GM18507 (cell line): Measurements from ENCODE around the gene PID1.
"Not testable (repeated sequence)": the region's sequence is repeated elsewhere in the genome, so short reads cannot be mapped to it uniquely, and the experiment has no call there.

Experiments
- DNase-seq: peaks from one replicate; pipeline ENCODE4 v3.0.0; 2011; ENCODE audit warnings: low read depth; ENCODE audit not compliant: insufficient read length; ENCODE audit errors: extremely low spot score
- FAIRE-seq: peaks from 2 replicates; lab custom pipeline; 2011; peaks lifted over from hg19 to GRCh38; lab: Jason Lieb, UNC

PID1 gene

DNA sequence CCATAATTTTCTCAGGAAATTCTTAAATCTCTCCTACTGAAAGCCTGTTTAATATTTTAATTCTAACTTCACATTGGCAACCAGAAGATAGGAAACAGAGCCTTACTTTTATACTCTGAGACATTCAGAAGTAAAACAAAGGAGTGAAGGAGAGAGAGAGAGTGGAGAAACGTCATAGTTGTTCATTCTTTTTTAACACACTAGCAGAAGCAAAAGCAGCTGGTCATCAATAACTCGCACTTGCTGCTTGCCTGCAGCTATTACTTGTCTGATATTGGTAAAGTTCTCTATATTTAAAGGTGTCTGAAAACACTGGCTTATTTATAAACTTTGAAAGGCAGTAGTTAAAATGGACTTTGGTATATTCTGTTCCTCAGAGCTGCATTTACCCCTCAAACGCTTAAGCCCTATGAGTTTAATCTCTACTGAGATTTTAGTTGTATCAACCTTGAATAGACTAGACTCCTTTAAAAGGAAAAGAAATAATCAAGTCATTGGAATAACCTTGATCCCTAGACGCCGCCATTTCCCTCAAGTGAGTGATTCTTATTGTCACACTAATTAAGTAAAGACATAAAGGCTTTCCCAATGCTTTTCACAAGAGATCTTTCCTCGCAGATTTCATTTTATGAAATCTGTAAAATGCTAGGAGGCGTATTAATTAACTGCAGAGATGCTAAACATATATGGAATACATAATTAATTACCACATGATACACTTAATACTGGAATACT lies 182.0 kb downstream of the PID1 start:
- no peak for DNase-seq
- FAIRE-seq = no peak

- FAIRE-seq = no peak
- DNase-seq = no peak
These were observed 182.6 kb downstream of the PID1 start for GRCh38 chr2:229088517-229088913.

DNA sequence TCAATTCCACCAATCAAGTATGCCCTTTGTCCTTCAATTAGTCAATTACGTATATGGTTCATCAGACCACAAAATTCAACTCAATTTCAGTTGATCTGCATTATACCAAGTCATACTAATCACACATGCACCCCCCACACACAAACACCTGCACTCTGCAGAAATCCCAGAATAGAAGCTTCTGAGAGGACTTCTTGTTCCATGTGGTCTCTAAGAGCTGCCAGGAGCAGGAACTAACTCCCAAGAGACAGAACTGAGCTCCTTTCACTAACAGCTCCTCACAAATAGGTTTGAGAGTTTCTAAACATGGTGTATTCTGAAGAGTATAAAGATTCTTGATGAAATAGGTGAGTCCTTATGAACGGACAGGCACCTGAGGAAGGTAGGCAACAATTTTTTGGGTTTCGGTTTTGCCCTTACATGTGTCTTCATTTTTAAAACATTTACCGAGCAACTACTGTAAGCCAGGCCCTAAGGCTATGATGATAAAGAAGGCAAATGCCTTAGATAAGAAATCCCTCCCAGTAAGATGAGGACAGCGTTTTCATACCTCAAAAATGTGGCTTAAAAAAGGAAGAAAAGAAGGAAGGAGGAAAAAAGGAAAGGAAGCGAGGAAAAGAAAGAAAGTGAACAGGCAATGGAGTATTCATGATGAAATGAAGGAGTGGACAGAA lies 183.1 kb downstream of the PID1 start:
- no peak for FAIRE-seq

DNA sequence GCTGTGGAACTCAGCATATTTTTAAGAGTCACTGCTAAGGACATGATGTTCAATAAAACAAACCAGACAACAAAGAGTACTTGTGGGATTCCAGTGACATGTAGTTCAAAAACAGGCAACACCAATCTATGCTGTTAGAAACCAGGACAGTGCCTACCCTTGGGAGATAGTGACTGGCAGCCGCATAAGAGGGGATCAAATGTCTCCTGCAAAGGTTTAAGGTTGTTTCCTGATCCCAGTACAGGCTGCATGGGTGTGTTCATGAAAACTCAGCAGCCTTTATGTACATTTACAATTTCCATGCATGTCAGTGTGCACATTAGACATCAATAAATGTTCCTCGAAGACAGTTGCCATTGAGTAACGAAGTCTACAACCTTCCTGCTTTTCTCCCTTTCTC lies 183.8 kb downstream of the PID1 start:
- FAIRE-seq = no peak
- no peak for DNase-seq

More for the DNA sequence above, 183.1 kb downstream of the PID1 start:
- no peak for DNase-seq

GRCh38 chr2:229085439-229085838 lies 185.6 kb downstream of the PID1 start:
- FAIRE-seq = no peak
- no peak for DNase-seq

DNA sequence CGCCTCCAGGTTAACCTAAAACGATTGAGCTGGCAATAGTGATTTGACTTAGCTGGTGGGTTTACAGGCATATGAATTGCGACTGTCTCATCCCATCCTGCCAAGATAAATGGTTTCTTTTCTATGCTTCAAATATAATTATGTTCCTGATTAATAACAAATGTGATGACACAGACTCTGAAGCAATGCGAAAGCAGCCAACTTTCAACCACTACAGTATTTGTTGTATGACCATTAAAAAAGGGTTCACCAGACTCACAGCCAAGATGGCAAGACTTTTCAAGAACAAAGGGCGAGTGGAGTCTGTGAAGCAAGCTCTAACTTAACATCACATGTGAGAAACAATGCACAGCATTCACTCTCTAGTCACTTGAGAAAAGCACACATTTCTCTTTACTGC lies 186.6 kb downstream of the PID1 start:
- DNase-seq = no peak
- FAIRE-seq = no peak

GRCh38 chr2:229083606-229084340 lies 187.3 kb downstream of the PID1 start:
- FAIRE-seq (no peak), DNase-seq (no peak)

DNA sequence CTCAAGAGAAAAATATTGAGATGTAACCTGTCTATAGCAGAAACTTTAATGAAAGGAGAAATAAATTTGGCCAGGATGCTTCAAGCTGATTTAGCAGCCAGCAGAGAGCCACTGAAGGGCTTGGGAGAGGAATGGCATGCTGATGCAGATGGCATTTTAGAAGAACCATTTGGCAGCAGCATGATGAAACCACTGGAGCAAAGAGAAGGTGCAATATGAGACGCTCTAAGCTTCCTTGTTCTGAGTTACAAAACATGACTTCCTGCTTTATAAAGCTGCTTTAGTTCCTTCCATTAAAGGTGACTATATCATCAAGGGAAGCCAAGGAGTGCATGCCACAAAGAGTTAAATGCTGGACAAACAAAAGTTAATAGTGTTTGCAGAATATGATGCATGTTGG lies 189.7 kb downstream of the PID1 start:
- no peak for DNase-seq
- no peak for FAIRE-seq

DNA sequence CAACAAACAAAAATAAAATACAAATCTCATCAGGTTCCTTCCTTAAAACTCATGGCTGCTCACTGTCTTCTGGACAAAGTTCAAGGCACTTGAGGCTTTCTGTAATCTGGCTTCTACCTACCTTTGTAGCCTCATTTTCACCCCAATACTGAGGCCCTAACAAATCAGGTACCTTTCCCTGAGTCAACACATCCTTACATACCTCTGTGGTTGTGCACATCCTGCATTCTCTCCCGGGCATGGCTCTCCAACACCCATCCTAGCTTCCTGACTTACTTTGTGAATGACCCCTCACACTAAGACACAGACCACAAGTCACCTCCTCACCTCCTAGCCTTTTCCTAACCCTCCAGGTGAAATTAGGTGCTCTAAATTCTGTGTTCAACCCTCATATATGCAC lies 190.9 kb downstream of the PID1 start:
- no peak for FAIRE-seq
- no peak for DNase-seq

DNA sequence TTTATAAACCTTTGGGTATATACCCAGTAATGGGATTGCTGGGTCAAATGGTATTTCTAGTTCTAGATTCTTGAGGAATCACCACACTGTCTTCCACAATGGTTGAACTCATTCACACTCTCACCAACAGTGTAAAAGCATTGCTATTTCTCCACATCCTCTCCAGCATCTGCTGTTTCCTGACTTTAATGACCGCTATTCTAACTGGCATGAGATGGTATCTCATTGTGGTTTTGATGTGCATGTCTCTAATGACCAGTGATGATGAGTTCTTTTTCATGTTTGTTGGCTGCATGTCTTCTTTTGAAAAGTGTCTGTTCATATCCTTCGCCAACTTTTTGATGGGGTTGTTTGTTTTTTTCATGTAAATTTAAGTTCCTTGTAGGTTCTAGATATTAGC lies 194.2 kb downstream of the PID1 start:
- not testable (repeated sequence) for DNase-seq, FAIRE-seq

DNA sequence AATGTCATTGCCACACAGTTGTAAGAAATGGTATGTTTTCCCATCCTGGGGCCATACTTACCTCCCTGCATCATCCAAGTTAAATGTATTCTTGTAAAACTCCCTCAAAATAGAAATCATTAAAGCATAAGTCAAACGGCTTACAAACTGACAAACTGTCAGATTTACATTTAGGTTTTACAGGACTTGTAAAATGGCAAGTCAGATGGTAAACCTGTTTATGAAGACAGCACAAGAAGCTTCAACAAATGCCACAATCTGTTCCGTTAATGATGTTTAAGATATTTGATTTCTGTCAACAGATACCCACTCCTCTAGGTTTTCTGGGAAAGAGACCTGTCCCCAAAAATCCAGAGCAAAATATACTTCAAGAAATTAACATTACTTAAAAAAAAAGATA lies 197.2 kb downstream of the PID1 start:
- FAIRE-seq (no peak), DNase-seq (no peak)

DNA sequence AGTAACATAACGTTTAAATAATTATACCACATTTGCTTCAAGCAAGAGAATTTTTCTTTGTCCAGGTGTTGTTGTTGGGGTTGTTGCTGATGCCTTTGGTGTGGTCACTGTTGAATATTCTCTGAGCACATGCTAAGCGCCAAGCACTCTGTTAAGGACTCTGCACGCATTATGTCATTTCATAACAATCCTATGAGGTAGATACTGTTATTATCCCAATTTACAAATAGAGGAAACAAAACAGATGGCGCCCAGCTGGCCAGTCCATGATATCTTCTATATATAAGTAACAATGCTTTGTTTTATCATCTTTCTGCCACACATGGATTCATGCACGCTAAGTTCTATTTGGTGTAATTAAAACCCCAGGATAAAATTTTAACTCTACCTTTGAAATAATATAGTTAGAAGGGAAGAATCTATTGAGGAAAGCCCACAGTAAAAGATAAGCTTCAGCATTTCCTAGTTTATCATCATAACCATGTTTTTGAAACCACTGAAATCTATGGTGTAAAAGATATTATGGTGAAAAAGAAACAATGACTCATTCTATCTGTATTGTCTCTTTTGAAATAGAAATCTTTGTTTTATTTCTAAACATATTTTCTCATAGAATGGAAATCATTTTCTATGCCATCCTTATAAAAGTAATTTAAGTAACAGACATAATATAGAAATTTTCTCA lies 199.7 kb downstream of the PID1 start:
- DNase-seq = no peak
- no peak for FAIRE-seq

- DNase-seq = no peak
- FAIRE-seq = no peak
These were observed 204.9 kb downstream of the PID1 start for GRCh38 chr2:229066121-229066715.

- FAIRE-seq = no peak
- no peak for DNase-seq
These were observed 206.3 kb downstream of the PID1 start for GRCh38 chr2:229064749-229065148.

DNA sequence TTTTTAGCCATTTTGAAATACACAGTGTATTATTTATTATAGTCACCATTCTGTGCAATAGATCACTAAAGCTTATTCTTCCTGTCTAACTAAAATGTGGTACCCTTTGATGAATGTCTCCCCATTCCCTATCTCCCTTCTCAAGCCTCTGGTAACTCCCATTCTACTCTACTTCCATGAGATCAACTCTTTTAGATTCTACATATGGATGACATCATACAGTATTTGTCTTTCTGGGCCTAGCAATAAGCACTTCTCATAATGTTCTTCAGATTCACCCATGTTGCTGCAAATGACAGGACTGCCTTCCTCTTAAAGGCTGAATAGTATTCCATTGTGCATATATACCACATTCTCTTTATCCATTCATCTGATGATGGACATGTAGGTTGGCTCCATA lies 210.9 kb downstream of the PID1 start:
- DNase-seq (no peak), FAIRE-seq (no peak)

- no peak for FAIRE-seq
- no peak for DNase-seq
These were observed 211.6 kb downstream of the PID1 start for GRCh38 chr2:229059331-229060033.

GRCh38 chr2:229057976-229058553 lies 213.0 kb downstream of the PID1 start:
- no peak for FAIRE-seq
- DNase-seq = no peak

GRCh38 chr2:229054311-229054710 lies 216.8 kb downstream of the PID1 start:
- DNase-seq (no peak), FAIRE-seq (no peak)

- FAIRE-seq (no peak), DNase-seq (no peak)
These were observed 219.3 kb downstream of the PID1 start for GRCh38 chr2:229051798-229052197.
